ENCODE data around the gene DRG1. TPM values are rescaled to one million over a fixed set of nuclear protein-coding genes. Genes with fewer than 3 reads are reported as not detected.

The DRG1 gene
- total RNA-seq (10 to 100 TPM; 52.9 to 95.1 (median 71.9) TPM), polyA plus RNA-seq (10 to 100 TPM; 35.8 to 42.0 (median 41.4) TPM)

GRCh38 chr22:31399211-31400022, at the start of gene DRG1:
Gene DRG1, plus strand, starts transcription at chr22:31399604. Its CDS starts 80 bp downstream, at chr22:31399684.
- Histone ChIP-seq H3K4me1 (peaks cover 0 to 25% (median 16%) of the 10 kb centered on the region in 4 donors), H3K36me3 (peaks cover 4 to 27% (median 10%) of the 10 kb centered on the region in 4 donors), H3K27ac (peak within 1 kb of the TSS; percentile 82 to 87 (median 84)), H3K27me3 (no peaks in the 10 kb centered on the region), H3K9me3 (no peaks in the 10 kb centered on the region), H3K4me3 (peak within 1 kb of the TSS; percentile 69 to 81 (median 78))
- 0 to 1% methylated on average over 72 of the region's 72 CpGs for WGBS, 2 donors
- intact Hi-C loops (cut with DNase I), result loop anchor here (1.0 kb wide), 1 partner anchor 52 kb away; no protein-coding TSS in a partner anchor
- DNase-seq, result peak; percentile 99
- TF ChIP-seq EP300 (IDR thresholded peaks at IDR 0.05) (no peak), POLR2AphosphoS5 (IDR thresholded peaks at IDR 0.05) (peak; percentile 89 to 99 (median 96)), POLR2A (IDR thresholded peaks at IDR 0.05) (peak; percentile 93 to 96), CTCF (IDR thresholded peaks at IDR 0.05) (peak in 1 of 4 experiments; percentile 37)

- Histone ChIP-seq H3K27me3 (no peaks in the 10 kb centered on the region), H3K9me3 (no peaks in the 10 kb centered on the region), H3K4me1 (peaks cover 0 to 22% (median 13%) of the 10 kb centered on the region in 4 donors), H3K4me3 (no peak overlapping the region), H3K36me3 (no peaks in the 10 kb centered on the region), H3K27ac (no peak overlapping the region)
- TF ChIP-seq POLR2A (IDR thresholded peaks at IDR 0.05), result no peak
- TF ChIP-seq EP300 (IDR thresholded peaks at IDR 0.05), result no peak
- no peak for TF ChIP-seq CTCF (IDR thresholded peaks at IDR 0.05)
- no peak for TF ChIP-seq POLR2AphosphoS5 (IDR thresholded peaks at IDR 0.05)
- no peak for DNase-seq
- intact Hi-C loops (cut with DNase I), result no loop called here
Observed at GRCh38 chr22:31349960-31350359, 49.4 kb upstream of the DRG1 start.

GRCh38 chr22:31350410-31350863, 49.0 kb upstream of the DRG1 start:
- Histone ChIP-seq H3K27ac (no peak overlapping the region), H3K4me1 (peaks cover 0 to 17% (median 8%) of the 10 kb centered on the region in 4 donors), H3K27me3 (no peaks in the 10 kb centered on the region), H3K9me3 (no peaks in the 10 kb centered on the region), H3K4me3 (no peak overlapping the region), H3K36me3 (no peaks in the 10 kb centered on the region)
- DNase-seq, result no peak
- TF ChIP-seq EP300 (IDR thresholded peaks at IDR 0.05), result no peak
- no peak for TF ChIP-seq POLR2AphosphoS5 (IDR thresholded peaks at IDR 0.05)
- TF ChIP-seq POLR2A (IDR thresholded peaks at IDR 0.05), result no peak
- TF ChIP-seq CTCF (IDR thresholded peaks at IDR 0.05), result no peak
- WGBS, 2 donors, result 30 to 65% methylated on average over 8 of the region's 8 CpGs
- intact Hi-C loops (cut with DNase I), result no loop called here

- Histone ChIP-seq H3K4me1 (no peaks in the 10 kb centered on the region), H3K36me3 (no peaks in the 10 kb centered on the region), H3K27ac (no peak overlapping the region), H3K9me3 (no peaks in the 10 kb centered on the region), H3K4me3 (no peak overlapping the region), H3K27me3 (peaks cover 0 to 4% (median 0%) of the 10 kb centered on the region in 3 donors)
- intact Hi-C loops (cut with DNase I), result no loop called here
- no peak for DNase-seq
- WGBS, 2 donors, result 79% methylated on average over 5 of the region's 5 CpGs
- no peak for TF ChIP-seq POLR2A (IDR thresholded peaks at IDR 0.05)
Observed at GRCh38 chr22:31354515-31354914, 44.9 kb upstream of the DRG1 start.

GRCh38 chr22:31360029-31360428, 39.4 kb upstream of the DRG1 start:
- no peak for TF ChIP-seq POLR2AphosphoS5 (IDR thresholded peaks at IDR 0.05)
- no peak for TF ChIP-seq POLR2A (IDR thresholded peaks at IDR 0.05)
- no peak for TF ChIP-seq EP300 (IDR thresholded peaks at IDR 0.05)
- TF ChIP-seq CTCF (IDR thresholded peaks at IDR 0.05), result no peak
- Histone ChIP-seq H3K27ac (no peak overlapping the region), H3K27me3 (peaks cover 0 to 4% (median 0%) of the 10 kb centered on the region in 3 donors), H3K4me3 (no peak overlapping the region), H3K4me1 (no peaks in the 10 kb centered on the region), H3K9me3 (no peaks in the 10 kb centered on the region), H3K36me3 (no peaks in the 10 kb centered on the region)
- intact Hi-C loops (cut with DNase I), result no loop called here
- DNase-seq, result no peak
- WGBS, 2 donors, result 92 to 96% methylated on average over 1 of the region's 1 CpG

Data from sigmoid colon (tissue), 7 donors.